Measurements from ENCODE around the gene RNF34.

DNA sequence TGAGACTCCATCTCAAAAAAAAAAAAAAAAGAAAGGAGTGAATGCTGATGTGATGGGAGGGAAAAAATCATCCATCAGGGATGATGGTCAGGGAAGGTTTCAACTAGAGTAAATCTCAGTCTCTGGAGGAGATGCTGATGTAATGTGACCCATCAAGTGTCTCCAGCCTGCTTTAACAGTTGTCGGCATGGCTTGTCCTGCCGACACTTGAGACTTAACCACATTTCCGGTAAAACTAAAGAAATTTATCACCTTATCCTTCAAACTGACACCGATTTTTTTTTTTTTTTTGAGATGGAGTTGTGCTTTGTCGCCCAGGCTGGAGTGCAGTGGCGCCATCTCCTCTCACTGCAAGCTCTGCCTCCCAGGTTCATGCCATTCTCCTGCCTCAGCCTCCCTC is 26.2 kb upstream of the RNF34 start:
- TF ChIP-seq POLR2A (IDR thresholded peaks at IDR 0.05; ENCODE audit: low read depth, low read length) (no peak), POLR2AphosphoS5 (IDR thresholded peaks at IDR 0.05; ENCODE audit: low read depth, low read length) (no peak), TAF1 (IDR thresholded peaks at IDR 0.05; ENCODE audit: low read depth, low read length) (no peak), POU2F2 (IDR thresholded peaks at IDR 0.05; ENCODE audit: low read depth, low read length) (no peak), SPI1 (IDR thresholded peaks at IDR 0.05; ENCODE audit: low read depth, low read length) (no peak)
